ENCODE results near the gene SLC1A3. TPM values are rescaled to one million over a fixed set of nuclear protein-coding genes. Genes with fewer than 3 reads are reported as not detected.

Gene SLC1A3
- polyA plus RNA-seq, 1 donor, result 4.2 TPM

DNA sequence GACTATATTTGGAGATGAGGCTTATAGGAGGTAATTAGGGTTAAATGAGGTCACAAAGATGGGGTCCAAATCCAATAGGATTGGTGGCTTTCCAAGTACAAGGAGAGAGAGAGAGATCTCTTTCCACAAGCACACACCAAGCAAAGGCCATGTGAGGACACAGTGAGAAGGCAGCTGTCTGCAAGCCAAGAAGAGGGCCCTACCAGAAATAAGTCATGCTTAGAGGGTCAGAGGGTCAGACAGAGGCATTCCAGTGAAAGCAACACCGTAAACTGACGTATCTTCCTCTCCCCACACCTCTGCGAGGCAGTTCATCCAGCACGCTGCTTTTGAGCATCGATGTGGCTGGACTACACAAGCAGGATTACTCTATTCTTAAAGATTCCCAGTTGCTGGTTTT, 87.9 kb downstream of the SLC1A3 start:
- WGBS (ENCODE audit: insufficient coverage, low lambda C conversion rate), result no CpG with 5 or more reads among the region's 5 CpGs
- Histone ChIP-seq H3K9me3 (ENCODE audit: control insufficient read depth, low read depth, low read length) (no peaks in the 10 kb centered on the region), H3K36me3 (ENCODE audit: control insufficient read depth, insufficient read depth, low read length) (no peaks in the 10 kb centered on the region)

DNA sequence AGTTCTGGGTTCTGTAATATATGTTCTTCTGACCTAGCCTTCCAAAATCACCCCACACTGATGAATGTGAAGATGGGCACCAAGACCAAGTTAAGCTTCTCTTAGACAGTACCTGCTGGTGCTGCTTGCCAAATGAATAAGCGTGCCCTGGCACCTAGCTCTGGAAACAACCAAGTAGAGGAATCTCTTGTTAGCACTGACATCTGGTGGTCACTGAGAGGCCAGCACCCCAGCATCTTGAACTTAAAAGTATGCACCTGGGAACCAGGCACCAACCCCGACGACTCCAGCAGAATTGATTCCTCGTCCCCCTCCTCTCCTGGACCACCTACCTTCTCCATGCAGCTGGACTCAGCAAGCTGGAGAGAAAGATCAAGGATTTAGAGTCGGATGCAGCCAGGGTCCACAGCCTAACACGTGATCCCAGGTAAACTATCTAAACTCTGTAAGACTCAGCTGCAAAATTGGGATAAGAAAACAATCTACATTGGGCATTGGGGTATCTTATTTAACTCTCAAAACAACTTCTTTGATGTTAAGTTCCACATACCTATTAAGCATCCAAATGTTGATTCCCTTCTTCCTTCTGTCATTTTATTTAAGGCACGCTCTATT, 89.8 kb downstream of the SLC1A3 start:
- no peaks in the 10 kb centered on the region for H3K36me3 ChIP-seq (ENCODE audit: control insufficient read depth, insufficient read depth, low read length)
- peak; percentile 28 to 31 for DNase-seq
- H3K4me1 ChIP-seq (ENCODE audit: control insufficient read depth, insufficient read depth, low read length), result no peaks in the 10 kb centered on the region
- no peaks in the 10 kb centered on the region for H3K9me3 ChIP-seq (ENCODE audit: control insufficient read depth, low read depth, low read length)
- WGBS (ENCODE audit: insufficient coverage, low lambda C conversion rate), result 100% methylated on average over 1 of the region's 7 CpGs
- no peak overlapping the region for H3K27ac ChIP-seq (ENCODE audit: low read length)
- H3K27me3 ChIP-seq (ENCODE audit: control insufficient read depth, insufficient read depth, low read length), result peaks cover 16% of the 10 kb centered on the region
- H3K4me3 ChIP-seq (ENCODE audit: low read length), result no peak overlapping the region

More for the DNA sequence above, 87.9 kb downstream of the SLC1A3 start:
- H3K4me3 ChIP-seq (ENCODE audit: low read length), result no peak overlapping the region
- DNase-seq, result no peak
- peaks cover 8% of the 10 kb centered on the region for H3K27me3 ChIP-seq (ENCODE audit: control insufficient read depth, insufficient read depth, low read length)
- no peak overlapping the region for H3K27ac ChIP-seq (ENCODE audit: low read length)
- H3K4me1 ChIP-seq (ENCODE audit: control insufficient read depth, insufficient read depth, low read length), result peaks cover 3% of the 10 kb centered on the region

GRCh38 chr5:36698031-36698430, 91.6 kb downstream of the SLC1A3 start:
- H3K4me1 ChIP-seq (ENCODE audit: control insufficient read depth, insufficient read depth, low read length), result no peaks in the 10 kb centered on the region
- H3K9me3 ChIP-seq (ENCODE audit: control insufficient read depth, low read depth, low read length), result no peaks in the 10 kb centered on the region
- H3K4me3 ChIP-seq (ENCODE audit: low read length), result no peak overlapping the region
- no peak for DNase-seq
- H3K36me3 ChIP-seq (ENCODE audit: control insufficient read depth, insufficient read depth, low read length), result no peaks in the 10 kb centered on the region
- H3K27ac ChIP-seq (ENCODE audit: low read length), result no peak overlapping the region
- WGBS (ENCODE audit: insufficient coverage, low lambda C conversion rate), result 100% methylated on average over 1 of the region's 2 CpGs
- peaks cover 14% of the 10 kb centered on the region for H3K27me3 ChIP-seq (ENCODE audit: control insufficient read depth, insufficient read depth, low read length)

DNA sequence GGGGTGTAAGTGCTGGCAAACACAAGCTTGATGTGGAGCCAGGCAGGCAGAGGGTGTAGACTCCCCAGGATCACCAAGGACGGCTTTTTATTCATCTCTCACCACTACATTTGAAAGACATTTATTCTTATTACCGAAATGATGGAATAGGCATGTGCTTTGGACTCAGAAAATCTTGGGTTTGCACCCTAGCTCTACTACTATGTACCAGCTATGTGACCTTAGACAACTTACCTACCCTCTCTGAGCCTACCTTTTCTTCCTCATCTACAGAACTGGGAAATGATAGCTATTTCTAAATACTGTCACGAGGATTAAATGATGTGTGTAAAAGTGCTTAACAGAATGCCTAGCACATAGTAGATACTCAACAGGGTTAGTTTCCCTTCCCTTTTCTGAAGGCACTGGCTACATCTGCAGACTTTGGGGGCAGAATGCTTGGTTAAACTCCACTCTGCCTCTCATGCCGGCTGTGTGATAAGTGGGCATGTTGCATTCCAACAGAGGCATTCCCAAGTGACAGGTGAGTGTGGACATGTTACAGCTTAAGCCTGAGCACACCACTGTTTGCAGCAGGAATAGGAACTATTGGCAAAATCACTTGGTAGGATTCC, 94.8 kb downstream of the SLC1A3 start:
- H3K4me3 ChIP-seq (ENCODE audit: low read length), result no peak overlapping the region
- WGBS (ENCODE audit: insufficient coverage, low lambda C conversion rate), result no CpG with 5 or more reads among the region's 4 CpGs

GRCh38 chr5:36703245-36703860, 96.9 kb downstream of the SLC1A3 start:
- Histone ChIP-seq H3K9me3 (ENCODE audit: control insufficient read depth, low read depth, low read length) (no peaks in the 10 kb centered on the region), H3K27me3 (ENCODE audit: control insufficient read depth, insufficient read depth, low read length) (peaks cover 11% of the 10 kb centered on the region), H3K4me3 (ENCODE audit: low read length) (no peak overlapping the region), H3K27ac (ENCODE audit: low read length) (no peak overlapping the region), H3K4me1 (ENCODE audit: control insufficient read depth, insufficient read depth, low read length) (no peaks in the 10 kb centered on the region), H3K36me3 (ENCODE audit: control insufficient read depth, insufficient read depth, low read length) (no peaks in the 10 kb centered on the region)
- no CpG with 5 or more reads among the region's 5 CpGs for WGBS (ENCODE audit: insufficient coverage, low lambda C conversion rate)
- DNase-seq, result no peak

More for the DNA sequence above, 94.8 kb downstream of the SLC1A3 start:
- peaks cover 11% of the 10 kb centered on the region for H3K27me3 ChIP-seq (ENCODE audit: control insufficient read depth, insufficient read depth, low read length)
- no peak for DNase-seq
- no peak overlapping the region for H3K27ac ChIP-seq (ENCODE audit: low read length)
- H3K36me3 ChIP-seq (ENCODE audit: control insufficient read depth, insufficient read depth, low read length), result no peaks in the 10 kb centered on the region
- H3K9me3 ChIP-seq (ENCODE audit: control insufficient read depth, low read depth, low read length), result no peaks in the 10 kb centered on the region
- no peaks in the 10 kb centered on the region for H3K4me1 ChIP-seq (ENCODE audit: control insufficient read depth, insufficient read depth, low read length)

- Histone ChIP-seq H3K36me3 (ENCODE audit: control insufficient read depth, insufficient read depth, low read length) (no peaks in the 10 kb centered on the region), H3K4me3 (ENCODE audit: low read length) (no peak overlapping the region), H3K9me3 (ENCODE audit: control insufficient read depth, low read depth, low read length) (no peaks in the 10 kb centered on the region), H3K27me3 (ENCODE audit: control insufficient read depth, insufficient read depth, low read length) (peaks cover 11% of the 10 kb centered on the region), H3K4me1 (ENCODE audit: control insufficient read depth, insufficient read depth, low read length) (no peaks in the 10 kb centered on the region), H3K27ac (ENCODE audit: low read length) (no peak overlapping the region)
- no CpG with 5 or more reads among the region's 1 CpG for WGBS (ENCODE audit: insufficient coverage, low lambda C conversion rate)
- DNase-seq, result no peak
Measured at GRCh38 chr5:36704131-36704530, 97.7 kb downstream of the SLC1A3 start.

DNA sequence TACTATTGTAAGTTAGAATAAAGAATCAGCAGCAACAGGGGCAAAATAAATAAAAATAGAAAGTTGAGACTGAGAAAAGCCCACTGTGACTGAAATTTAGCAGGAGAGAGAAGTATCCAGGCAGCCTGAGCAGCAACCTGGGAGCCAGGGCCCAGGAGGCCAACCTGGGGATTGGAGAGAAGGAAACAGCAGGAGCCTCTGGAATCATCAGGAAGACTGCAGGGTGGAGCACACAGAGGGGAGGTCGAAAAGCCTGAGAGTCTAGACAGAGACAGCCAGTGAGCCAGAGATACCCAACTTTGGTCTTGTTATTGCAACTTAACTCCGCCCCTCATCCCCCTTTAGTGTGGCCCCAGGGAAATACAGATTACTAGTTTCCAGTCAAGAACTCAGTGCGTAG, 98.6 kb downstream of the SLC1A3 start:
- Histone ChIP-seq H3K27ac (ENCODE audit: low read length) (no peak overlapping the region), H3K9me3 (ENCODE audit: control insufficient read depth, low read depth, low read length) (no peaks in the 10 kb centered on the region), H3K27me3 (ENCODE audit: control insufficient read depth, insufficient read depth, low read length) (peaks cover 11% of the 10 kb centered on the region), H3K36me3 (ENCODE audit: control insufficient read depth, insufficient read depth, low read length) (no peaks in the 10 kb centered on the region), H3K4me3 (ENCODE audit: low read length) (no peak overlapping the region), H3K4me1 (ENCODE audit: control insufficient read depth, insufficient read depth, low read length) (no peaks in the 10 kb centered on the region)
- whole genome bisulfite sequencing (ENCODE audit: insufficient coverage, low lambda C conversion rate), result no CpG with 5 or more reads among the region's 3 CpGs
- DNase-seq, result no peak

DNA sequence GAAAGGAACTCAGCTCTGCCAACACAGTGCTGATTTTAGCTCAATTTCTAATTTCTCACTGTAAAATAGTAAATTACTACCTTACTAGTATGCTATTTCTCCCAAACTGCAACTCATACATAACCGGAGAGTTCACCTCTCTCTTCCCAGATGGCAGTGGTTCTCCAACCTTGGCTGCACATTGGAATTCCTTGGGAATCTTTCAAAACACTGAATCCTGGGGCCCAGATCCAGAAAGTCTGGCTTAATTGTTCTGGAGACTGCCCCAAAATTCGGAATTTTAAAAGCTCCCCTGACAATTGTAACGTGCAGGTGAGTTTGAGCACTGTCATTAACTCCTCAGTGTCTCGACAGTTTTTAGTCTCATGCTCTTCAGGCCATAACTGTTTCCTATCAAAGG, 100.3 kb downstream of the SLC1A3 start:
- no peak for DNase-seq
- no peaks in the 10 kb centered on the region for H3K27me3 ChIP-seq (ENCODE audit: control insufficient read depth, insufficient read depth, low read length)
- no CpG with 5 or more reads among the region's 4 CpGs for WGBS (ENCODE audit: insufficient coverage, low lambda C conversion rate)
- H3K4me1 ChIP-seq (ENCODE audit: control insufficient read depth, insufficient read depth, low read length), result no peaks in the 10 kb centered on the region
- no peak overlapping the region for H3K4me3 ChIP-seq (ENCODE audit: low read length)
- H3K27ac ChIP-seq (ENCODE audit: low read length), result no peak overlapping the region
- H3K36me3 ChIP-seq (ENCODE audit: control insufficient read depth, insufficient read depth, low read length), result no peaks in the 10 kb centered on the region
- no peaks in the 10 kb centered on the region for H3K9me3 ChIP-seq (ENCODE audit: control insufficient read depth, low read depth, low read length)

DNA sequence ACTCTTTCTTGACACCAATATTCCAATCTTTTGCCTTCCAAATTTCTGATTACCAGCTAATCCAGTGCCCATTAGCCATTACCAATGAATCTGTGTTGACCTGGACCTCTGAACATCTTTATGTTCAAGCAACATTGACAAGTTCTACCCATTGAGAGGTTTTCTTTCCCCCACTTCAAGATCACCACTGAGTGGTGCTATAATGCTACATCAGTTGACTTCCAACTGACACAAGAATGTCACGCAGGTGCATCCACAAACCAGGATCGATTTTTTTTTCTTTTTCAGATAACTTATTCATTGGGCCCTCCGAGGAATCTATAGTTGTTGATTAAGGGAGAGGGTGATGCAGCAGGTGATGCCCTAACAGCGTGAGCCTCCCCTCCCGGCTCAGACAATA, 102.6 kb downstream of the SLC1A3 start:
- no peak for DNase-seq
- Histone ChIP-seq H3K9me3 (ENCODE audit: control insufficient read depth, low read depth, low read length) (no peaks in the 10 kb centered on the region), H3K27me3 (ENCODE audit: control insufficient read depth, insufficient read depth, low read length) (no peaks in the 10 kb centered on the region), H3K4me3 (ENCODE audit: low read length) (no peak overlapping the region), H3K4me1 (ENCODE audit: control insufficient read depth, insufficient read depth, low read length) (no peaks in the 10 kb centered on the region), H3K27ac (ENCODE audit: low read length) (no peak overlapping the region), H3K36me3 (ENCODE audit: control insufficient read depth, insufficient read depth, low read length) (no peaks in the 10 kb centered on the region)
- no CpG with 5 or more reads among the region's 5 CpGs for WGBS (ENCODE audit: insufficient coverage, low lambda C conversion rate)

DNA sequence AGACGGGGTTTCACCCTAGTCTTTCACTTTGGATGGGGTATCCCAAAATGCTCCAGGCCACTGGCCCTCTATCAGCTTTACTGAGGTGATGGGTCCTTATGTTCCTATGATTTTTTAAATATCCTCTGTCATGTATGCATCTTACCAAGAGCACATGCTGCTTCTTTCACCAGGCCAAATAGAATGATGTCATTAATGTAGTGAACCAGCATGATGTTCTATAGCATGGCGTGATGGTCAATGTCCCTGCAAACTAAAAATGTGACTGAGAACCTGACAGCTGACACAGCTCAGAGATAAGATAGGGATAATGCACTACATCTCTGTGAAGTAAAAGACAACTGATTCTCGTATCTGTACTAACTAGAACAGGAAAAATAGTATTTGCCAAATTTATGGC, 103.6 kb downstream of the SLC1A3 start:
- 100% methylated on average over 1 of the region's 3 CpGs for WGBS (ENCODE audit: insufficient coverage, low lambda C conversion rate)
- Histone ChIP-seq H3K27me3 (ENCODE audit: control insufficient read depth, insufficient read depth, low read length) (no peaks in the 10 kb centered on the region), H3K36me3 (ENCODE audit: control insufficient read depth, insufficient read depth, low read length) (no peaks in the 10 kb centered on the region), H3K4me3 (ENCODE audit: low read length) (no peak overlapping the region), H3K27ac (ENCODE audit: low read length) (no peak overlapping the region), H3K9me3 (ENCODE audit: control insufficient read depth, low read depth, low read length) (no peaks in the 10 kb centered on the region), H3K4me1 (ENCODE audit: control insufficient read depth, insufficient read depth, low read length) (no peaks in the 10 kb centered on the region)
- DNase-seq, result no peak

All from large intestine (tissue), 3 donors.